ENCODE data around the gene PRKCQ. TPM values are rescaled to one million over a fixed set of nuclear protein-coding genes. Genes with fewer than 3 reads are reported as not detected.

Gene PRKCQ
- total RNA-seq, 2 donors from 2014 or later: 0.41 to 0.42 TPM

DNA sequence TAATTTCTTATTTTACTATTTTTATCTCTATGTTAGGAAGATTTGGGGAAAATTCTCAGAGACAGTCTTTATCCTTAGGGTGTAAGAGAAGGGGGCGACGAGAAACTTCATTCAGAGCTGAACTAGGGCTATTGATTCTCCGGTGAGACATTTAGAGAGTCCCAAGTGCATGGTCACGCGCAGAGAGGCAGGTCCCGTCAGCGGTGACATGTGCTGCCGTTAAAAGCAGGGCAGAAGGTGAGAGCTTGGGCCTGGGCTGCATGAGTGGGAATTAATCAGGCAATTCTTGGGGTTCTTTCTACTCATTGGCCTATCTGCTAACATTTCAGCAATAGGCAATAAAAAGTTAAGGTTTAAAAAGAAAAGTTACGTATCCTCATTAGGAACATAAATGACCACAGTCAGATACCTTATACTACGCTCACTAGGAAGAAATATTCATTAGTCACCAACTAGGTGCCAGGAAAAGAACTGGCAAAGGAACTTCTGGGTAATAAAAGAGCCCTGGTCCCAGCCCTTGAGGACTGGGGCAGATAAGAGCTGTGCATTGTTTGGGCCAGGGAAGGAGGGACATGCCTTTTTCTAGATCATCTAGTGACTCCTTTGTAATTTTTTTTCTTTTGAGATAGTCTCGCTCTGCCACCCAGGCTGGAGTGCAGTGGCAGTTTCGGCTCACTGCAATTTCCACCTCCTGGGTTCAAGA lies 21.2 kb downstream of the PRKCQ start:
- Histone ChIP-seq H3K27ac (no peak overlapping the region), H3K9me3 (no peaks in the 10 kb centered on the region), H3K27me3 (replicated peaks; ENCODE audit: insufficient read depth) (no peaks in the 10 kb centered on the region), H3K4me1 (ENCODE audit: control insufficient read depth in 1 of 2, low read depth in 2 of 2) (no peaks in the 10 kb centered on the region), H3K36me3 (no peaks in the 10 kb centered on the region), H3K4me3 (no peak overlapping the region)
- TF ChIP-seq, protein P1, sequence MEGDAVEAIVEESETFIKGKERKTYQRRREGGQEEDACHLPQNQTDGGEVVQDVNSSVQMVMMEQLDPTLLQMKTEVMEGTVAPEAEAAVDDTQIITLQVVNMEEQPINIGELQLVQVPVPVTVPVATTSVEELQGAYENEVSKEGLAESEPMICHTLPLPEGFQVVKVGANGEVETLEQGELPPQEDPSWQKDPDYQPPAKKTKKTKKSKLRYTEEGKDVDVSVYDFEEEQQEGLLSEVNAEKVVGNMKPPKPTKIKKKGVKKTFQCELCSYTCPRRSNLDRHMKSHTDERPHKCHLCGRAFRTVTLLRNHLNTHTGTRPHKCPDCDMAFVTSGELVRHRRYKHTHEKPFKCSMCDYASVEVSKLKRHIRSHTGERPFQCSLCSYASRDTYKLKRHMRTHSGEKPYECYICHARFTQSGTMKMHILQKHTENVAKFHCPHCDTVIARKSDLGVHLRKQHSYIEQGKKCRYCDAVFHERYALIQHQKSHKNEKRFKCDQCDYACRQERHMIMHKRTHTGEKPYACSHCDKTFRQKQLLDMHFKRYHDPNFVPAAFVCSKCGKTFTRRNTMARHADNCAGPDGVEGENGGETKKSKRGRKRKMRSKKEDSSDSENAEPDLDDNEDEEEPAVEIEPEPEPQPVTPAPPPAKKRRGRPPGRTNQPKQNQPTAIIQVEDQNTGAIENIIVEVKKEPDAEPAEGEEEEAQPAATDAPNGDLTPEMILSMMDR (IDR thresholded peaks at IDR 0.05): no peak
- ATAC-seq (ENCODE audit: insufficient number of reproducible peaks, low FRiP score, low read depth): no peak
- DNase-seq (ENCODE audit: low spot score): no peak

DNA sequence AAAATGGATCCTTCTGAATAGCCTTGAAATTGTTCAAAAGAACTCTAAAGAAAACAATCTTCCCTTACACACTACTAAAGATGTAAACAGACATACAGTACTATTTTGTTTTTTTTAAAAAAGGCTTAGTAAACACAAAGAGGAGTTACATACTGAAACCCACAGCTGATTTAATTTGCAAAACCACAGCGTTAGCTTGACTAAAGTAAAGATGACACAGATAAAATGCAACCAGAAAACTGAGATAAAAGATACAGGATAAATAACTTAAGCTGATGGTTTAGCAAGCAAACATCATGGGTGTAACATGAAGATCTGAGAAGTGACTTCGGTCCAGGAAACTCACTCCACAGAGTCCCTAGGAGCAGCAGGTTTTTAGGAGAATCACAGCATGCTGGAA lies 21.8 kb downstream of the PRKCQ start:
- no peak for ATAC-seq (ENCODE audit: insufficient number of reproducible peaks, low FRiP score, low read depth)
- DNase-seq (ENCODE audit: low spot score): no peak

DNA sequence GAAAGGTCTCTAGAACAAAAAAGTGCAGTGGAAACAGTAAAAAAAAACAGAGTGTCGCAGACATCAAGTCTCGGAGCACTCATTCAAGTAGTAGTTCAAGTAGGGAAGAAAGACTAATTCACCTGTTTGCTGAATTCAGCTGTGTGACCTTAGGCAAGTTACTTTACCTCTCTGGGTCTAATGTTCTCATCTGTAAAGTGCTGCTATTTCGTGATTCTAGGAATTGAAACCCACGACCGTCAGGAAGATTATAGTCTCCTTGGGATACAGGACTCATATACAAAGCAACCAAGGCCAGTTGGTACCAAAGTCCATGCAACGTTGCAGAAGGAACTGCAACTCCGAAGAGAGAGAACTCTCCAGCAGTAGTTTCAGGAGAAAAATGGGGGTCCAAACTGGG lies 26.1 kb downstream of the PRKCQ start:
- no peaks in the 10 kb centered on the region for H3K4me1 ChIP-seq (ENCODE audit: control insufficient read depth in 1 of 2, low read depth in 2 of 2)
- DNase-seq (ENCODE audit: low spot score) (no peak), ATAC-seq (ENCODE audit: insufficient number of reproducible peaks, low FRiP score, low read depth) (no peak)
- H3K36me3 ChIP-seq: no peaks in the 10 kb centered on the region
- TF ChIP-seq, protein P1 (IDR thresholded peaks at IDR 0.05): no peak
- no peaks in the 10 kb centered on the region for H3K9me3 ChIP-seq
- no peak overlapping the region for H3K27ac ChIP-seq
- no peak overlapping the region for H3K4me3 ChIP-seq
- H3K27me3 ChIP-seq (replicated peaks; ENCODE audit: insufficient read depth): no peaks in the 10 kb centered on the region

More for the DNA sequence above, 21.8 kb downstream of the PRKCQ start:
- H3K9me3 ChIP-seq: no peaks in the 10 kb centered on the region
- H3K36me3 ChIP-seq: no peaks in the 10 kb centered on the region
- no peaks in the 10 kb centered on the region for H3K4me1 ChIP-seq (ENCODE audit: control insufficient read depth in 1 of 2, low read depth in 2 of 2)
- H3K27me3 ChIP-seq (replicated peaks; ENCODE audit: insufficient read depth): no peaks in the 10 kb centered on the region
- H3K27ac ChIP-seq: no peak overlapping the region
- TF ChIP-seq, protein P1 (IDR thresholded peaks at IDR 0.05): no peak
- H3K4me3 ChIP-seq: no peak overlapping the region

DNA sequence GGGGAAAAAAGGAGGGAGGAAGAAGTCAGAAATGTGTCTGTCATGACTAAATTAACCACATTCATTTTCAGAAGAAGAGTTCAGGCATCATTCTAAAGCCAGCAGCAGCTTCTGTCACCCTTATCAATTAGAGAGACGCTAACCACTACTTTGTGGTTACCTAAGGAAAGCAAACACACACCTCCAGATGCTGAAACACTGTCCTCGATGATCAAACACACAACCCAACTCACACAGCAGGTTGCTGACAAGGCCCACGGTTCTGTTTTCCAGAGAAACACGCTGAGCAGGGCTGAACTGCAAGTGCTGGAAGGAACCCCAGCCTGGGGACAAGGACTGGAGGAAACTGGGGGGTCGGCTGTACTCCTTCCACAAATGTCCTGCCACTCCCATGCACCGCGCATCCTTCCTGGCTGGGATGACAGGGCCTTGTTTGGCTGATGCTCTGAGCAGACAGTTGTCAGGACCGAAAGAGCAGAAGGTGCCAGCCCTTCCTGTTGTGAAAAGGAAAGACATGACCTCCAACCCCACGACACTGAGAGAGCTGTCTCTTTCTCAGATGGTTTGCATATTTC lies 36.6 kb downstream of the PRKCQ start:
- ATAC-seq (ENCODE audit: insufficient number of reproducible peaks, low FRiP score, low read depth): no peak
- H3K9me3 ChIP-seq: no peaks in the 10 kb centered on the region
- no peaks in the 10 kb centered on the region for H3K4me1 ChIP-seq (ENCODE audit: control insufficient read depth in 1 of 2, low read depth in 2 of 2)
- H3K27me3 ChIP-seq (replicated peaks; ENCODE audit: insufficient read depth): no peaks in the 10 kb centered on the region
- no peaks in the 10 kb centered on the region for H3K36me3 ChIP-seq
- TF ChIP-seq, protein P1 (IDR thresholded peaks at IDR 0.05): no peak
- no peak overlapping the region for H3K27ac ChIP-seq
- no peak for DNase-seq (ENCODE audit: low spot score)
- no peak overlapping the region for H3K4me3 ChIP-seq

DNA sequence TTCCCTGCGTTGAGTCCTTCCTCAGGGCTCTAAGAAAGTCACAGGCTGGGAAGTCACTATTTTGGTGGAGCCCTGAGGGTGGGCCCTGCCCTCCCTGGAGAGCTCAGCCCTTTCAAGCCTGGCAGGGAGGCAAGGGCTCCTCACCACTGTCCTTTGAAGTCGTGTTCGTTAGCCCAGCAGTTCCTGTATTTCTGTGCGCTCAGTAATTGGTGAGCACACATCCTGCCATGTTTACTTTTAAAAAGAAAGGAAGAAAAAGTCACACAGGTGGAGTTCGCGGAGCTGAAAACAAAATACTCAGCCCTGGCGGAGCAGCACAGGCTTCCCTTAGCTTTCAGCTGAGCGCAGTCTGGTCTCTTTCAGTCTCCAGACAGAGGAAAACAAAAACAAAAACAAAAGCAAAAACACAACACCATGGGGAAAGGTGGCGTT lies 37.1 kb downstream of the PRKCQ start:
- Histone ChIP-seq H3K9me3 (no peaks in the 10 kb centered on the region), H3K4me3 (no peak overlapping the region), H3K36me3 (no peaks in the 10 kb centered on the region), H3K27me3 (replicated peaks; ENCODE audit: insufficient read depth) (no peaks in the 10 kb centered on the region), H3K4me1 (ENCODE audit: control insufficient read depth in 1 of 2, low read depth in 2 of 2) (no peaks in the 10 kb centered on the region), H3K27ac (no peak overlapping the region)
- DNase-seq (ENCODE audit: low spot score) (no peak), ATAC-seq (ENCODE audit: insufficient number of reproducible peaks, low FRiP score, low read depth) (no peak)
- TF ChIP-seq, protein P1 (IDR thresholded peaks at IDR 0.05): no peak
